Testis (tissue), 3 donors: ENCODE results near the gene PTPRG. TPM values are rescaled to one million over a fixed set of nuclear protein-coding genes. Genes with fewer than 3 reads are reported as not detected.

Experiments used
- DNase-seq: peaks from one replicate; pipeline ENCODE4 v3.0.0-alpha.2; 2019
- H3K27ac ChIP-seq, 2 donors: fragments of 200-600 bp; sonication (generic); one replicate each; pipeline ENCODE4 v1.5.1; 2019
- H3K27me3 ChIP-seq: fragments of 200-600 bp; sonication (generic); one replicate; pipeline ENCODE4 v1.5.1; 2019
- H3K36me3 ChIP-seq: fragments of 200-600 bp; sonication (generic); one replicate; pipeline ENCODE4 v1.5.1; 2017; ENCODE audit warnings: low read depth; ENCODE audit errors: missing control alignments
- H3K4me1 ChIP-seq: fragments of 200-600 bp; sonication (generic); one replicate; pipeline ENCODE4 v1.5.1; 2019
- H3K4me3 ChIP-seq, 2 donors: fragments of 200-600 bp; sonication (generic); one replicate each; pipeline ENCODE4 v1.5.1; 2017 to 2019
- H3K9me3 ChIP-seq: fragments of 200-600 bp; sonication (generic); one replicate; pipeline ENCODE4 v1.5.1; 2017
- CTCF ChIP-seq, 3 experiments: fragments of 450-650 bp in 2 of 3; fragments of 200-600 bp in 1 of 3; sonication (generic) in 1 of 3; IDR thresholded peaks; one replicate each; pipeline ENCODE4 v1.5.1; 2016 to 2019; ENCODE audit warnings: antibody characterized with exemption in 3 of 3, mild to moderate bottlenecking in 2 of 3, moderate library complexity in 1 of 3
- POLR2A ChIP-seq: fragments of 450-650 bp; IDR thresholded peaks from one replicate; pipeline ENCODE4 v1.6.1; 2017; ENCODE audit warnings: antibody characterized with exemption, mild to moderate bottlenecking, moderate library complexity
- WGBS, 2 donors: methylation state at CpG; one replicate each; pipeline ENCODE4 v1.1.5; 2018; 5-methylcytosine and 5-hydroxymethylcytosine counted together
- intact Hi-C: fragments of 100-400 bp; cut with DNase I; formaldehyde crosslinking; loops from one replicate; pipeline ENCODE4 v1.15.1; 2023; ENCODE audit warnings: low total_unique reads
- polyA plus RNA-seq: library from polyadenylated mRNA; stranded (reverse); fragments of 350-450 nt; fragmentation: Illumina TruSeq; extraction: RNeasy Lipid Tissue Mini Kit (QIAGEN cat#74804); gene quantifications from one replicate; pipeline ENCODE4 v1.2.3, GENCODE V29; 2014; ENCODE audit warnings: low read depth, low replicate concordance; ENCODE audit not compliant: insufficient read depth
- total RNA-seq, 2 donors: library from RNA; depleted of rRNA; stranded (reverse); fragments of >200 nt; gene quantifications; one replicate each; pipeline ENCODE4 v1.2.3, GENCODE V29; 2016

PTPRG gene
- total and polyA plus RNA-seq, 3 donors from 2014 or later = 26.3 to 107 (median 75.4) TPM

GRCh38 chr3:61903074-61903473 is 341.7 kb downstream of the PTPRG start:
- Histone ChIP-seq H3K4me3 (no peak overlapping the region), H3K36me3 (no peaks in the 10 kb centered on the region), H3K27me3 (no peaks in the 10 kb centered on the region), H3K27ac (no peak overlapping the region), H3K4me1 (peaks cover 13% of the 10 kb centered on the region), H3K9me3 (no peaks in the 10 kb centered on the region)
- intact Hi-C loops = no loop called here
- WGBS, 2 donors = 85 to 93% methylated on average over 9 of the region's 9 CpGs
- TF ChIP-seq CTCF (IDR thresholded peaks at IDR 0.05) (no peak), POLR2A (no peak)
- no peak for DNase-seq

DNA sequence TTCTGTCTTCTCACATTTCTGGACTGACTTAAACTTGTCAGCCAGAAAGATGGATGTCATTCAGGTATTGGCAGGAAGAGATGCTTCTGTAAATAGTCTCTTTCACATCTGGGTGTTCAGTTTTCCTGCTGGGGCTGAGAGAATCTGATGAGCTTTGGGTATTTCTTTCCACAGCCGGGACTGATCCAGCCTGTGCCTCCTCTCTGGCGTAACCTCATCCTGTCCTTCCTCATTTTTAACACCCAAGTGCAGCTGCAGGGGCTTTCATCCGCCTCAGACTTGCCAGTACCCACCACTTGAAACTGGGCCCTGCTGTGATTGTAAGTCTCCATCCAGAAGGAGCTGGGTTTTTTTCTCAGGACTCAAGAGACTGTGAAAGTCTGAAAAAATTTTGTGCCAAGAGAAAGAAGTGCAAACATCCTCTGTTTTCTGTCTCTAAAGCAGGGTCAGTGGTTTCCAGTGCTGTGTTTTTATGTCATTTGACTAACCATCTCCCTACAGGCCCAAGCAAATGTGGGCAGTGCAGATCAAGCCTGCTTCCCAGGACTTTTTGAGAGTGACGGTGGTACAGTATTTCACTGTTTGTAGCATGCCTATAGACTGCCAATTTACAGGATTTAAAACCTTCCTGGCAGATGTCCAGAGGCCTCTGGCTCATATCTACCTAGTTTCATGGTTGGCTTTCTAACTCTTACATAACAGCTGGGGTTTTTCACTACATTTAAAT is 342.7 kb downstream of the PTPRG start:
- WGBS, 2 donors = 29 to 44% methylated on average over 4 of the region's 4 CpGs
- no peaks in the 10 kb centered on the region for H3K36me3 ChIP-seq
- H3K4me3 ChIP-seq = no peak overlapping the region
- peaks cover 7% of the 10 kb centered on the region for H3K4me1 ChIP-seq
- intact Hi-C loops = no loop called here
- no peaks in the 10 kb centered on the region for H3K27me3 ChIP-seq
- peak overlapping the region; percentile 17 to 63 for H3K27ac ChIP-seq
- no peak for TF ChIP-seq CTCF (IDR thresholded peaks at IDR 0.05)
- no peak for TF ChIP-seq POLR2A
- H3K9me3 ChIP-seq = no peaks in the 10 kb centered on the region
- DNase-seq = no peak

DNA sequence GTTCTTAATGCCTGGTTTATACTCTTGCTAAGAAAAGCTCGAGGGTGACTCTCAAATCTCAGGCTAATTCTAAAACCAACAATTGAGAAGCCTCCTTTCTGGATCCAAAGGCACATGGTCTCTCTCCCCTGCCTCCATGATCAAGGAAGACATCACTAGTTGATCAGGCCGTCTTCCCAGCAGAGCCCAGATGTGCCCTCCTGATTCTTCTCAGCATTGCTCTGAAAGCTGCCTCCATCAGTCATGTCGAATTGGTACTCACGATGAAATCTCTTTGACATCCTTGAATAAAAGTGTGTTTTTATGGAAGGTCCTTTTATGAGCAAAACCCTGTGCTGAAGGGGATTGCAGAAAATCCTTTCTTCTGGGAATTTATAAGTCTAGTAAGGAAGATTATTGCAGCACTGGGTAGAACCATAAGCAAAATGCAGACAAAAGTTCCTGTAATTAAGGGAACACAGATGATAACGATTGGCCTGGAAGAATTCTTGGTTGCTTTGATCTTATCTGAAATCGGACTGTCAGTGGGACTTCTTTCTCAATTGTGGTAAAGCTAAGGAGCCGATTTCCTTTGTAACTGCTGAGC is 345.9 kb downstream of the PTPRG start:
- H3K4me3 ChIP-seq = no peak overlapping the region
- no peak overlapping the region for H3K27ac ChIP-seq
- H3K27me3 ChIP-seq = no peaks in the 10 kb centered on the region
- DNase-seq = no peak
- 86 to 90% methylated on average over 7 of the region's 7 CpGs for WGBS, 2 donors
- TF ChIP-seq POLR2A (no peak), CTCF (IDR thresholded peaks at IDR 0.05) (no peak)
- peaks cover 7% of the 10 kb centered on the region for H3K4me1 ChIP-seq
- intact Hi-C loops = no loop called here
- no peaks in the 10 kb centered on the region for H3K9me3 ChIP-seq
- no peaks in the 10 kb centered on the region for H3K36me3 ChIP-seq

DNA sequence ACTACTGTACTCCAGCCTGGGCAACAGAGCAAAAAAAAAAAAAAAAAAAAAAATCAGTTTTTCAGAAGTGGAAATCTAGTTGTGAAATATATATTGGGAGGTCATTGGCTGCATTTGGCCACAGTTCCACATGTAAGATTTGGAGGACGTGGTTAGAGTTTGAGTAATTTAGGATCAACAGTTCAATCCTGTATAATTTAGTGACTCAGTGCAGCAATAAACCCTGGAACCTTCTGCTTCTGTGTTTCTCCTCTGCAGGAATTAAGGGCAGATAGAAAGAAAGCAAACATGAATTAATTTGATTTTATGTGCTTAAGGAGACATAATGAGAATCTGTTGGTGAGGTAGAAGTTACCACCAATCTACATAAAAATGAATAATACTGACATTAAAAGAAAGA is 347.0 kb downstream of the PTPRG start:
- no peak overlapping the region for H3K4me3 ChIP-seq
- WGBS, 2 donors = 64 to 78% methylated on average over 1 of the region's 1 CpG

More for the DNA sequence above, 347.0 kb downstream of the PTPRG start:
- no peaks in the 10 kb centered on the region for H3K36me3 ChIP-seq
- TF ChIP-seq CTCF (IDR thresholded peaks at IDR 0.05) = no peak
- TF ChIP-seq POLR2A = no peak
- peaks cover 7% of the 10 kb centered on the region for H3K4me1 ChIP-seq
- H3K27ac ChIP-seq = no peak overlapping the region
- intact Hi-C loops = no loop called here
- no peaks in the 10 kb centered on the region for H3K27me3 ChIP-seq
- DNase-seq = no peak
- no peaks in the 10 kb centered on the region for H3K9me3 ChIP-seq
